Tongue (tissue), 2 donors: ENCODE measurements around the gene AFDN. TPM values are rescaled to one million over a fixed set of nuclear protein-coding genes. Genes with fewer than 3 reads are reported as not detected.

Experiments used
- DNase-seq: peaks from one replicate; pipeline ENCODE4 v3.0.0-alpha.2; 2015
- total RNA-seq: library from RNA; depleted of rRNA; stranded (reverse); fragments of >200 nt; gene quantifications from one replicate; pipeline ENCODE4 v1.2.3, GENCODE V29; 2014

Gene AFDN
- total RNA-seq, 1 donor from 2014 or later: 135 TPM

DNA sequence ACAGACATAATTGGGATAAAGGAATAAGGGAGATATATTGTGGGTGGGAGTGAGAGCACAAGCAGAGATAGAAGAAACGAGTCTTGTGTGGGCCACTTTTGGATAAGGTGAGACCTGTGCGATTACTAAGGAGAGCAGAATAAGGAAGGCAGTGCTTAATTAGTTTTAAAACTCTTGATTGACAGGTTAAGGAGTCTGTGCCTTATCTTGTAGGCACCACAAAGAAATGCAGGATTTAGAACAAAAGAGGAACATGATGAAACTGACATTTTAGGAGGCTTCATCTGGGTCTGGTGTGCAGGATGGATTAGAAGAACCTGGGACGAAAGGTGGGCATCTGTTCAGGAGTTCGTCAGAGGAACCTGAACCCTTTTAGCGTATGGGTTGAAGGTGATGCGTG, 100.5 kb downstream of the AFDN start:
- no peak for DNase-seq

DNA sequence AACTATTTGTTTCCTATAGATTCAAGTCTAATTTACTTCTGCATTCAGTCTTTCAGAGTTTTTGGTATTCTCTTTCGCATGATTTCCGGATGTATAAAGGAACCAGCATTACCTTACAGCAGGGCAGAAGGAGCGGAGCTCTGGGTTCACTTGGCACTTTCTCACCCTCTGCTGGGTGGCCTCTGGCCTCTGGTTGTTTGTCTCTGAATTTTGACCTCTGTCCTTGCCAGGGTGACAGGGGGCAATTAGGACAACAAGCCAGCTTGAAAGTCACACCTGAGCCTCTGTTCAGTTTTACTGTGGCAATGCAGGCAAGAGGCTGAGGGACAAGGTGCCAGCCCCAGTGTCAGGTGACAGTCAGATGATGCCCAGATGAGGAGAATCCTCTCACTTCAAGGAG, 101.4 kb downstream of the AFDN start:
- DNase-seq: no peak

DNA sequence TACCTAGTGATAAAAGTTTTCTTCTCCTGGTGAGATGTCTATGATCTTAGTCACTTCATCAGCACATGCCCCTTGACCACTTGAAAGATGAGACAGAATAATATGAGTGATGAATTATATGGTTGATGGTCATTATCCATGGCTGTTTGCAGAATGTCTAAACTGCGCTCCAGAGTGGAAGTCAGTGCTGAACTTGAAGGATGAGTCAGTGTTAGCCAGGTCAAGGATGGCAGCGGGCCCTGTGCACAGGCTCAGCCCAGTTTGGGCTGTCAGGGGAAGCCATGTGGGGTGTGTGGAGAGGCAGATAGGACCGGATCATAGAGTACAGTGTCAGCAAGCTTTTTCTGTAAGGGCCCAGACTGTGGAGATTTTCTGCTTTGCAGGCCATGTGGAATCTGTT, 103.6 kb downstream of the AFDN start:
- DNase-seq: no peak

DNA sequence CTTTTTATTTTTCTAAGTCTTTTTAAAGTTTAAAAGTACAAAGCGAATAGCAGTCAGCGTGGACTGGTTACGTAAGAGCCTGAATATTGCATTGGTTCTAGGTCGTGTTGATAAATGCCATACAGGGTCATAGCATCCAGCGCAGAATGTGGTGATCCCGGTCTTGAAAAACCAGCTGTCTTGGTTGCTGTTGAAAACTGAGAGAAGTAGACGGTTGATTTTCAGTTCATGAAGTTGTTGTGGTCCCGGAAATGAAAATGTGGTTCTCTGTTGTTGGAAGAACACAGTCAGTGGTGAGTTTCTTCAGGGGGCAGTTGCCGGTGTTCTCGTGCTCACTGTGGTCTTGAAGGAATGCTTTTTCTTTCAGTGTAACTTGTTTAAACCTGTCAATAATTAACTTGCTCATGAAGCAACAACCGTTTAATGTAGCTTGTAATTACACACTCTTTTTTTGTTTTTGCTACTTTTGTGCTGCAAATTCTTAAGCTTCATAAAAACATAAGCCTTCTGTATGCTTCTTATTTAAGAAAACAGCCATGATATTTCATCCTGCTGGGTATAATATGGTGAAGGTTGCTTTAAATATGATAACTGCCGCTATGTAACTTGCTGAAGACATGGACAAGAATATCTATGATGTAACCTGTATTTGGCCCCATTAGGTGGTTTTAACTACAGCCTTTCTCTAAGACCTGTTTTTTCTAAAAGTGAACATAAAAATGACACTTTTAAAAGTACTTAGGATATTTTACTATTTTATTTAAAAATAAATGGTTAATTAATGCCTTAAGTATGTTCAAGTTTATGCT, 106.0 kb downstream of the AFDN start:
- peak; percentile 14 for DNase-seq

DNA sequence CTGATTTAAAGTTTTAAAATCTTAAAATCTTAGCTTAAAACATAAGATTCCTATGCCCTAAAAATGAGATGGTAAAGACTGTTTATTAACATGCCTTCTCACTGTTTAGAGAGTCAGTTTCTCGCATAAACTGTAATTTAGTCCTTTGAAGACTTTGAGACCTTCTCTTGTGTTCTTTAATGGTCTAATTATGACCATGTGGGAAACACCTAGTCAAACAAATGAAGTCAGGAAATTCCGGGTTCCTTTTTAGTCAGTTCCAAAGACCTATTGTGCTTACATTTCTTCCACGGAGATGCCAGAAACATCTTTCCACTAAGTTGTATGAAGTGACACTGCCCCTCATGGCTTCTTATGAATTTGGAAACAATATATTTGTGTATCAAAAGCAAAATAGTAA, 106.6 kb downstream of the AFDN start:
- peak; percentile 8 for DNase-seq

DNA sequence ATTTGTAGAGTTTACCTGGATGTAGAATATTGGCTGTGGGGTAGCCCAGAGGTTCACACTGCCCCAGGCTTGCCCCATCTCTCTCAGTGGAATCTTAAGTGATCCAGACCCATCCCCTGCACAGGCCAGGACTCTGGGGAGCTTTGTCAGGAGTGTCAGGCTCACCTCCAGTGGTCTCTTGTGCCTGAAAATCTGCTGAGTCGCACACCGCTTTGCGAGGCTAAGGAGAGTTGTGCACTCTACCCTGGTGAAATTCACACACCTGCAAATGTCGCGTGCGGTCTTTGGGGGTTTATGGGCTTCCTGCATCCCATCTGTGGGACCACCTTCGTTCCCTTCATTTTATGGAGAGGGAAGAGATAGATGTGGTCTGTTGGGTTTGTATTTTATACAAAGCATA, 107.1 kb downstream of the AFDN start:
- no peak for DNase-seq

DNA sequence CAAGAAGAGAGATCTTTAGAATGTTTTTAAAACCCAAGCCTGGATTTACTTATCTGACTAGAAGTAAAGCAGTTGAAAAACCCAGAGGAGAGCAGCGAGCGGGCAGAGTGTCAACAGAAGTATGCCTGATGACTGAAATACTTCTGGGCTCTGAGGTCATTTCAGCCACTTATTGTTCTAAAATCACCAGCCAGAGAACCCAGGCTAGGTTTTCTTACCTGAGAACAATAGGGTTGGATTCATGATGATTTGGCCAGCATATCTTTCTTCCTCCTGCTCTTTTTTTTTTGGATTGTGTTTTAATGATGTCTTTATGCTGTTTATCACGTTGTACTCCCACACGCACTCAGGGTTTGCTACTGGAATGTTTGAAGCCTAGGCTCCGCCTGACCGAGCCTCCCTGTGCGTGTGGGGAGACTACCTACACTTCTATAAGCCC, 107.7 kb downstream of the AFDN start:
- DNase-seq: no peak

DNA sequence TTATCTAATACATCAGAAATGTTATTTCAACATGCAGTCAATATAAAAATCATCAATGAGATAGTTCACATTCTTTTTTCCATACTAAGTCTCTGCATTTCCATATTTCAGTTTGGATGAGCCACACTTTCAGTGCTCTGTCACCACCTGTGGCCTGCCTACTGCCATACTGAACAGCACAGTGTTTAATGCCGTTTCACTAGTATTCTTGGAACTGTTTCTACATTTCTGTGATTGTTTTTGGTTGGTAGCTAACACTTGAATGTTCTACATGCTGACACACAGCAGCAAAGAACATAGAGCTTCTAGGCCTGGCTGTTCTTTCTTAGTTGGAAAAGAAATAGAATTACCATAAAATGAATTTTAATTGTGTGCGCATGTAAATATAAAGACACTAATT, 109.3 kb downstream of the AFDN start:
- DNase-seq: no peak

DNA sequence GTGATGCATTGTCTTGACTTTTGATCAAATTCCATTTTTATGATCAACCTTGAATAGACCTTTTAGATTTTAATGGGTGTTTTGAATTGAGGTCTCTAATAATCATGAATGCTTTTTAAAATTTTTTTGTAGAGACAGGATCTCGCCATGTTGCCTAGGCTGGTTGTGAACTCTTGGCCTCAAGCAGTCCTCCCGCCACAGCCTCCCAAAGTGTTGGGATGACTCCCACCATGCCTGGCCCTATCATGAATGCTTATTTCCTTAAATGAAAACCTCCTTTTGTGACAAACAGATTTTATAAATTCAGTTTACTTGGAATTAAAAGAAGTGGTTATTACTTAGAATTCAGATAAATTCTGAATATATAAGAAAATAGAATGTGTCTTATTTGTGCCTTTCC, 110.6 kb downstream of the AFDN start:
- DNase-seq: no peak

DNA sequence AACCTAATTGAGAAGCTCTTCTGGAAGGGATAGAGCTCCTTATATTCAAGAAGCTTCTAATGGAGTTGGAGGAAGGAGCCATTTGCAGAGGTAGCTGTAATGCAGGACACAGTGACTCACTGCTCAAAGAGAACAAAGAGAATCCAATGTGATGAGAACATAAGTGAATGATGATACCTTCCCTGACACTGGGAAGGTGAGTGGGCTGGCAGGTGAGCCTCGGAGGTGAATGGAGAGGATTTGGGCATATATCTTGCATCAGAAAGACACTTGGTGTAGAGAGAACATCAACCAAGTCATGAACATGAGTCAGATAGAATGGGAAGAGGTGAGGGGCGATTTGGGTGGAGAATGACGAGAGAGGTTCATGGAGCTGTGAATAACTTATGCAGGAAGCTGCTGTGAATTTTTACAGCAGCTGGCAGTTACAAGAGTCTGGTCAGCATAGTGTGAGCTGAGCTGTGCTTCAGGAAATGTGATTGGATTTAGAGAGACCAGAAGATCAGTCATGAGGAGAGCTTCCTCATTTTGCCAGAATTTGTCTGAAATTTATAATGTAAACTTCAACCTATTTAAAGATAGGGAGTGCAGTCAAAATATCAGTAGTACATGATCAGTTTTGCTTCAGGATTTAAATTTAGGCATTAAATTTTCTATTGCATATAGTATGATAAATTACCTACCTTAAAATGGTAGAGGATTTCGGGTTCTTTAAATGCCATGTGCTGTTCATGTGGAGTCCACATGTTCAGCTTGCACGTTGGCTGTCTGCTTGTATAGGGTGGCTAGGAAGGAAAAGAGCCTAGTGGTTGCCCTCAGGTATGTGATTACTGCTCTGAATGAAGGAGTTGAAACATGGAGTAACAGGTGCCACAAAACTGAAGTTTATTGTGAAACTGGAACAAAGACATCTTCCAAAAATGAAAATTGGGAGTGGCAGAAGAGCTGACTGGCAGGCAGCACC, 111.5 kb downstream of the AFDN start:
- no peak for DNase-seq

DNA sequence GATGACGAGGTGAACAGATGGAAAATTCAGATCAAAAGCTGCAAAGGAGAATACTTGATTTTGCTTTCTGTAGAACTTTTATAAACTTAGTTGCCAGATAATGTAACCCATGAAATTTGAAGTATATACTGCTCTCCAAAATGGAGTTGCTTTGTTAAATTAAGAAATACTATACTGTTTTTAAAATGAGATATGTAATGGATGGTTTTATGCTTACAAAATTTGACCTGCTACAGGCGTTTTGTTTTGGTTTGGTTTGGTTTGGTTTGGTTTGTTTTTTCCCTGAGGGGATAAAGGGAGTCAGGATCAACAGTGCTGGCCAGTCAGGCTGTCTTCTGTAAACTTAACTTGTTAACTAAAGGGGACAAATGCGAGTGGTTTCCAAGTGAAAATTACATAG, 115.1 kb downstream of the AFDN start:
- DNase-seq: no peak

DNA sequence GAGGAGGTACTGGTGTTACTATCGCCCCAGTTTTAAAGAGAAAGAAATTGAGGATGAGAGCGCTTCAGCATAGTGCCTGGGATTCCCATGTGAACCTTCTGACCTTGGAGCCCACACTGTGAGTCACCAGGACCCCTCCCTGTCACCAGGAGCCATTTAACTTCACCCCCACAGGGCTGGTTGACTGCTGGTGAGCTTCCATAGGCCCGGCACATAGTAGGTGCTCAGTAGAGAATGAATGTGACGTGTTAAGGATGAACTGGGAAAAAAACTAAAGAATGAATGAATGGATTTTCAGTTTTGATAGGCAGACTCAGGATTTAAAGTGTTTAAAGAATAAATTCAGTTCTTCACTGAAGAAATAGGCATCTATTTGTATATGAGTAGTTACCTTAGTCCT, 117.4 kb downstream of the AFDN start:
- DNase-seq: no peak

DNA sequence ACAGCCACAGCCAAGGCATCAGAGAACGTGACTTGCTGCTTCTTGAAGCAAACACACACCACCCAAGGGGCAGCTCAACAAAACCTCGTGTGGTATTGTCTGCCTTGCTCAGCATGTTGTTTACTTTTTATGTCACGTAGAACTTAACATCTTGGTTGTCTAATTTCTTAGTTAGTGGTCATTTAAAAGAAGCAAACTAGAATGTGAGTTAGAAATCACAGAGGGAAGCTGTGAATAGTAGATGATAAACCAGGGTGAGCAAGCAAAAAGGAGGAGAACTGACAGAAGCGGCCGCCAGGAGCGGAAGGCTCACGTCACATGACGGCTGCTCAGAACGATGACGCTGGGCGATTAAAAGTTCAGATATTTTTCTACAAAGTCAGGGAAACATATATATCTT, 119.3 kb downstream of the AFDN start:
- DNase-seq: no peak

DNA sequence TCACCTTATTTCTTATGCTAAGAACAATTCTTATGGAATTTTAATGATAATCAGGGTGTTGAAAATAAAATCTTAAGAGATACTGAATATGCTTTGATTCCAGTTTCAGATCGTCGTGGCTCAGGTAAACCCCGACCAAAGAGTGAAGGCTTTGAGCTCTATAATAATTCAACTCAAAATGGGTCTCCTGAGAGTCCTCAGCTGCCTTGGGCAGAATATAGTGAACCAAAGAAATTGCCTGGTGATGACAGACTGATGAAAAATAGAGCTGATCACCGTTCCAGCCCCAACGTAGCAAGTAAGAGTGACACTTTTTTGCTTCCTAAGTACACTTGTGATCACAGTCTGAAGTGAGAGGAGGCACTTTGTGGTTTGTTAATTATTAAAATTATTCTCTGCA, 119.9 kb downstream of the AFDN start:
- no peak for DNase-seq

DNA sequence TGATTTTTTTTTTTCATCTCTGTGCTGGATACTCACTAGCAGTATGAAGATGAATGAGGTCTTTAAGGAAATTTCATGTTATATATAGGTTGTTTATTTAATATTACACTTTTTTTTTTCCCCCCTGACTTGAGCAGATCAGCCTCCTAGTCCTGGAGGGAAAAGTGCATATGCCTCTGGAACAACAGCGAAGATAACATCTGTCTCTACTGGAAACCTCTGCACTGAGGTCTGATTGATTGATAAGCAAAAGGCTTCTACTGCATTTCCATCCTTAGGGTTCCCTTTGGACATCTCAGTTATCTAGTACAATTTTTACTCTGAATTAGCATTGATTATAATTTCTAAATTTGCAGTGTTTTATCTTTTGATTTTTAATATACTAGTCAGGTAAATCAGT, 121.0 kb downstream of the AFDN start:
- DNase-seq: no peak

DNA sequence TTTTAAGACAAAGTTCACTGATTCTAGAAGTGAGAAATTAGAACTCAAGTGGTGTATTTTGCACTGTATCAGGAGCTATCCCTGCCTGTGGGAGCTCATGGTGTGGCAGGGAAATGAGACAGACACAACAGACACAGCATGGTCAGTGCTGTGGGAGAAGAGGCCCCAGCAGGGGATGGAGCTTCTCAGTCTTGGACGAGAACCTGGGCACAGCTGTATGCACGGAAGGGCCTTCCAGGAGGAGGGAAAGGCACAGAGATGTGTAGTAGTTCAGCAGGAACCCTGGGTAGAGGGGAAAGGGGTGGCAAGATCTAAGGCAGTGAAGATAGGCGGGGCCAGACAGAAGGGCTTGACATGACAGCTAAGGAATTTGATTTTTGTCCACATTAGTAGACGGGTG, 122.0 kb downstream of the AFDN start:
- DNase-seq: no peak

DNA sequence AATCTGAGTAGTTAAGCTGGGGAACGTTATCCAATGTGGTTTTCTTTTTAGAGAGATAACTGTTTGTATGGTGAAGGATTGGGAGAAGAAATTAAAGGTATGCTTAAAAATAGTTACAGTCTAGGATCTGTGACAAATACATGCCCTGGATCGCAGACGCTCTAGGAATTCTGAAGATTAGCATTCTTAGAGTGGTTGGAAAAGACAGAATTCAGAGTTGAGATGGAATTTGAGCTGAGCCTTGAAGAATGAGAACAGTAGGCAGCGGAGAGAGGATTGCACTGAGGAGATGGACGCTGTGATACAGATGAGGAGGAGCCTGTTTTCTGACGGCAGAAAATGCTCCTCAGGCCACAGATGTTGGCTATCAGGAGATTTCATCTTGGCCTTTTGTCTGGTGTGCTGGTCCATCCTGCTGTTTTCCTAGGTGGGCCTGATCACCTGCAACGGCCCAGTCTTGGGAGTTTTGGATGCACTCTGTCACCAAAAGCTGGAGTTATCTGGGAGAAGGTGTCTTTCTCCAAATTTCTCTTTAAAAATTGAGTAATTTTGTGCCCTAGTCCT, 122.5 kb downstream of the AFDN start:
- DNase-seq: no peak

DNA sequence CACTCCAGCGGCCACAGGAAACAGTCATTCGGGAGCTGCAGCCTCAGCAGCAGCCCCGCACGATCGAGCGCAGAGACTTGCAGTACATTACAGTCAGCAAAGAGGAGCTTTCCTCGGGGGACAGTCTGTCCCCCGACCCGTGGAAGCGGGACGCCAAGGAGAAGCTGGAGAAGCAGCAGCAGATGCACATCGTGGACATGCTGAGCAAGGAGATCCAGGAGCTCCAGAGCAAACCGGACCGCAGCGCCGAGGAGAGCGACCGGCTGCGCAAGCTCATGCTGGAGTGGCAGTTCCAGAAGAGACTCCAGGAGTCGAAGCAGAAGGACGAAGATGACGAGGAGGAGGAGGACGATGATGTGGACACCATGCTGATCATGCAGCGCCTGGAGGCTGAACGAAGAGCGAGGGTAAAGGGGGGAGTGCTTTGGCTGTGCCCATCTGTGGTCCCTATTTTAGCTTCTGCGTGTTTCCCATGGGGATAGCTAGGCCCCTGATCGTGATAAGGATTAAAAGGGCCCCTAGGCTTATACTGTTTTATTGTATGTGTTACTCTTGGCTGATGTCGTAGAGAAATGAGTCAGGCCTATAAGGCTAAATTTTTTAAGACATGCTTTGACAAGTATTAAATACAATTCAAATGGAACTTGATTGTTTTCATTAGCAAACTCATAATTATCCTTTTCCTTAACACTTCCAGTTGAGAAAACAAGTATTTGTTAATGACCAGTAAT, 125.2 kb downstream of the AFDN start:
- DNase-seq: no peak

DNA sequence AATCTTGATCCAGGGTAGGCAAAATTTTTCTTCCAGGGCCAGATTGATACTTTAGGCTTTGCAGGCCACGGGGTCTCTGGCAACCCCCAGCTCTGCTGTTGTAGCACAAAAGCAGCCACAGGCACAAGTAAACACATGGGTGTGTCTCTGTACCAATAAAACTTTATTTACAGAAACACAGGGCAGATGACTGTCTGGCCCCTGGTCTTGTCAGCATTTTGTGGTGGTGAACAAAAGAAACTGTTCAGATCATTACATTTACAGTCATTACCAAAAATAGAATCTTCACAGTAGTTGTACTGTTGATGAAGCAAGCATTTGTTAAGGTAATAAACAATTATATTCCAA, 125.8 kb downstream of the AFDN start:
- DNase-seq: no peak

DNA sequence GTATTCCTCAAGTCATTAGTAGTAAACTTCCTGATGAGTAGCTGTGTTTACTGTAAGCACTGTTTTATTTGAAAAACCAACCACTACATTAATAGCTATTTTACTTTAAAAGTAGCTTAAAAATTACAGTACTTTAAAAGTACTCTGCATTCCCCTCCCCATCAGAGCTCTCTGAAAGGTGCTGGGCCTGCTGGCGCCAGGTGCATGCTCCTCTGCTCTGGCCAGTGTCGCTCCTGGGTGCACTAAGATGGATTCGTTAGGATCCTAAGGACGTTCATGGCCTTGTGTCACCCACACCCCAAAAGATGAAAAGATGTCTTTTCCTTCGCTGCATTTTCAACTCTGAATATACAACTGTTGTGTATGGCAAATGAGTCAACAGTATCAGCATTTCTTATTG, 126.8 kb downstream of the AFDN start:
- no peak for DNase-seq

DNA sequence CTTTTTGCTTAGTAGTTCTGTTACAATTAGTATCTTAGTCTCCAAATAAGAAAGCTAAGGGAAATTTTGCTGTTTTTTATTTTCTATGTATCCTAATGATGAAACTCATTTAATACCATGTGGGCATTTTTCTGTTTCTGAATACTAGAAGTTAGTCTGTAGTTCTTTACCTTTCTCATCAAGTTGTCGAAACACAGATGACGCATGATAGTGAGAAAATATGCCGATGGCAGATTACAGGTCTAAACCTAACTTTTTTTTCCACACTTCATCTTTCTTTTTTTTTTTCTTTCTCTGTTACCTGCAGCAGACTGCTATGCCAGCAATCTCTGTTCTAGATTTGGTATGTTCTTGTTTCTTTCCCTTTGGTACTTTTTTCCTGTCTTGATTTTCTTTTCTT, 127.4 kb downstream of the AFDN start:
- no peak for DNase-seq

DNA sequence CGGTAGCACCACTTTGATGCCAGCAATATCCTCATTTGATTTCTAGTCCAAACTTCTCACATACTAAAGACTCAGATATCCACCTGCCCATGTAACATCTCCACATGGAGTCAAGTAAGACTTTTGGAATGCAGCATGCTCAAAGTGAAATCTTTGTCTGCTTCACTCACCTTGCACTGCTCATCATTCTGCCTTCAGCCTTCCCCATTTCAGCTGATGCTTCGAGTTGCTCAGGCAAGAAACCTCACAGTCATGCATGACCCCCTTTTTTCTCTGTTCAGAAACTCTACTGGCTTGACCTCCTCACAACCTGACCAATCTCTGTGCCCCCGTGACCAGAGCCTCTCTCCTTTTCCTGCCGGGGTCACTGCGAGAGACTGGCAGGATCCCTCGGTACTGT, 129.8 kb downstream of the AFDN start:
- no peak for DNase-seq
